Measurements from ENCODE around the gene OXCT2.

The OXCT2 gene

DNA sequence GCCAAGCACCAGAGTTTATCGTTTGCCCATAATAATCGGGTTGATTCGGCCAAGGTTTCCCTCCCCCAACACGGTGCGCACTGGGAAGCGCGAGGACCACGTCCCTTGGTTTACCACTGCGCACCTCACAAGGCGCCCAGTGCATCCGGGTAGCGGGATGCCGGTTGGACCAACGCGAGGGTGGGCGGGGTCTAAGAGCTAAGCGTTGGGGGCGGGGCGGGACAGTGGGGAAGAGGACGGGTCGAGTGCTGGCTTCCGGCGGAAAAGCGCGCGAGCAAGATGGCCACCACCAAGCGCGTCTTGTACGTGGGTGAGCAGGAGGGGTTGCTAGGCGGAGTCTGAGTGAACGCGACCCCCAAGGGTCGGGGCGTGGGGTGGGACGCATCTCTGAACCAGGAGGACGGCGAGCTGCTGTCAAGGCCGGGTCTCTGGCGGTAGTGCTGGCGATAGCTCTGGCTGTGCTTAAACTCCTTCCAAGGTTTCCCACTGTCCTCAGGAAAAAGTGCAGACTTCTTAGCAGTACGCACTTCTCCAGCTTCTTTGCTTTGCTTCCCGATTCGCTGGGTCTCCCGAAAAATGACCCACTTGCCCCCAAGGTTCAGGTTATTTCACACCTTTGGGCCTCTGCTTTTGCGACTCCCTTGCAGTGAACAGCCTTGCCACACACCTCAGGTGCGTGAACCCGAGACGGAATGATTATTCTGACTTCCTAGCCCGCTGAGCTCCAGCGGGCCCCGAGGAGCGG, 32.4 kb downstream of the OXCT2 start, which contains the start of gene PPIE:
Gene PPIE, plus strand, starts transcription at position 261 of the 745 bp plus-strand sequence. Its CDS starts 19 bp downstream, at position 280.
- no peak within 1 kb of the TSS for H3K27ac ChIP-seq (ENCODE audit: low read length)

DNA sequence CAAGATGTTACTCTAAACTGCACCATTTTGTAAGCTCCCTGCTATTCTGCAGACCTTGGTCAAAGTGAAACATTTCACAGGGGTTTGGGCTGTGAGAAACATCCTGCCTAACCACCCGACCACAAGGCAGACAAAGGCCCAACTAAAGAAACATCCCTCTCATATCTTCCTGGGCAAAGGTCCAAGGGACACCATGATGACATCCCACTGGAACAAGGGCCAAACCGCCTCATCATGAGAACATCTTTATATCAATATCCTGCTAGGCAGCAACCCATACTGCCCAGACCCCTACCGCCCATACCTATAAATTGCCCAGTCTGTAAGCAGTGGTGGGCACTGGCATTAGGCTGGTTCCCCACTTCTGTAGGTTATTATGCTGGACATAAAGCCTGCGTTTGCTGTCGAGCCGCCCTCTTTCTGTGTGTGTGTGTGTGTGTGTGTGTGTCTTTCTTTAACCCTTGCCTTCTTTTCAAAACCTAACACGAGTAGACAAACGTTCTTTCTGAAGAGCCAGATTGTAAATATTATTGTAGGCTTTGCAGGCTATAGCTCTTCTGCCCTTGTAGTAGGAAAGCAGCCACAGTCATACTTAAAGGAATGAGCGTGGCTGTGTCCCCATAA, 33.5 kb downstream of the OXCT2 start:
- Histone ChIP-seq H3K9me3 (ENCODE audit: insufficient read depth, low read depth, low read length) (no peaks in the 10 kb centered on the region), H3K27me3 (ENCODE audit: insufficient read depth, low read length) (peaks cover 56% of the 10 kb centered on the region), H3K36me3 (ENCODE audit: insufficient read depth, low read depth, low read length) (peaks cover 26% of the 10 kb centered on the region), H3K9ac (ENCODE audit: low read depth, low read length) (no peak overlapping the region), H3K4me1 (ENCODE audit: insufficient read depth, low read length) (peaks cover 5% of the 10 kb centered on the region), H3K4me3 (ENCODE audit: low read length) (no peak overlapping the region), H3K27ac (ENCODE audit: low read length) (no peak overlapping the region)

More for the DNA sequence above, 32.4 kb downstream of the OXCT2 start, which contains the start of gene PPIE:
- H3K4me1 ChIP-seq (ENCODE audit: insufficient read depth, low read length): peaks cover 5% of the 10 kb centered on the region
- peak within 1 kb of the TSS; percentile 87 for H3K9ac ChIP-seq (ENCODE audit: low read depth, low read length)
- peak within 1 kb of the TSS; percentile 81 for H3K4me3 ChIP-seq (ENCODE audit: low read length)
- no peaks in the 10 kb centered on the region for H3K9me3 ChIP-seq (ENCODE audit: insufficient read depth, low read depth, low read length)
- peaks cover 45% of the 10 kb centered on the region for H3K27me3 ChIP-seq (ENCODE audit: insufficient read depth, low read length)
- peaks cover 37% of the 10 kb centered on the region for H3K36me3 ChIP-seq (ENCODE audit: insufficient read depth, low read depth, low read length)

DNA sequence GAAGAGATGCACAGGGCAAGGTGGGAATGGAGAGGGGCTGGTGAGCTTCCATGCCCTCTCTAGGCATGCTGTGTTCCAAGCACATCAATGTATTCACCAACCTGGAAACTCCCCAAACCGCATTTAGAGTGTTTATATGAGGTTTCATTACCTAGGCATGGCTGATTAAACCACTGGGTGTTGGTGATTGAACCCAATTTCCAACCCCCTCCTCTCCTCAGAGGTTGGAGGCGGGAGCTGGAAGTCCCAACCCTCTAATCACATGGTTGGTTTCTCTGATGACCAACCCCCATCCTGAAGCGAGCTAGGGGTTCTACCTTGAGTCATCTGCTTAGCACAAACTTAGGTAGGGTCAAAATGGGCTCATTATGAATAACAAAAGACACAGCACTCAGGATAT, 35.4 kb downstream of the OXCT2 start:
- H3K9me3 ChIP-seq (ENCODE audit: insufficient read depth, low read depth, low read length): no peaks in the 10 kb centered on the region
- H3K4me1 ChIP-seq (ENCODE audit: insufficient read depth, low read length): peaks cover 5% of the 10 kb centered on the region
- H3K36me3 ChIP-seq (ENCODE audit: insufficient read depth, low read depth, low read length): peaks cover 6% of the 10 kb centered on the region
- no peak overlapping the region for H3K27ac ChIP-seq (ENCODE audit: low read length)
- no peak overlapping the region for H3K9ac ChIP-seq (ENCODE audit: low read depth, low read length)
- peaks cover 76% of the 10 kb centered on the region for H3K27me3 ChIP-seq (ENCODE audit: insufficient read depth, low read length)
- H3K4me3 ChIP-seq (ENCODE audit: low read length): no peak overlapping the region

DNA sequence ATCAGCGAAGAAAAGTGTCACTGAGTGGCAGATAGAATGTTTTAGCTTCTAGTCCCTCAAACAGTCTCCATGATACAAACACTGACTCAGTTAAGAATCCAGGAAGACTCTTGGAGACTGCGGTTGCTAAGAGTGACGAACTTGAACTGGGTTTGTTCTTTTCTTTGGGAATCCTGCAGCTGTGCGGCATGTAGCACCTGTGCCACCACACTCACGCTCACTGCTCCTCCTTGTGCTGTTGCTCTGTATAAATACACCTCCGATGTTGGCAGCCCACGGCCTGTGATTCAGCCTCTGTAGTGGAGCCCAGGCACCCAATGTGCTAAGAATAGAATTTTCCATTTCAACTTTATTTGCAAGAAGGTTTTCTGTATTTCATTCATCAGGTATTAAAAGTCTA, 38.0 kb downstream of the OXCT2 start:
- Histone ChIP-seq H3K36me3 (ENCODE audit: insufficient read depth, low read depth, low read length) (no peaks in the 10 kb centered on the region), H3K4me3 (ENCODE audit: low read length) (no peak overlapping the region), H3K9ac (ENCODE audit: low read depth, low read length) (no peak overlapping the region), H3K27me3 (ENCODE audit: insufficient read depth, low read length) (peaks cover 99% of the 10 kb centered on the region), H3K9me3 (ENCODE audit: insufficient read depth, low read depth, low read length) (no peaks in the 10 kb centered on the region), H3K27ac (ENCODE audit: low read length) (no peak overlapping the region), H3K4me1 (ENCODE audit: insufficient read depth, low read length) (no peaks in the 10 kb centered on the region)

DNA sequence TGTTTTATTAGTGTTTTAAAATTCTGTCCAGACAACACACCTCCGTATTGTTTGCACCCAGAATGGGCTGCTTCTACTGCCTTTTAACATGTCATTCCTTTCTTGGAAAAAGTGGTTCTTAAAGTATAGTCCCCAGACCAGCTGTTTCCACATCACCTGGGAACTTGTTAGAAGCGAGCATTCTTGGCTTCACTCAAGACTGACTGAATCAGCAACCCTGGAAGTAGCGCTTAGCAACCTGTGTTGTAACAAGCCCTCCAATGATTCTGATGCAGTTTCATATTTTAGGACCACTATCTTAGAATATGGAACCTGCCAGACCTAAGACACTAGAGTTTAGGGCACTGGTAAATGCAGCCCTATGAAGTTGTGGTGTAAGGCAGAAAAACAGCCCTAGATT, 38.4 kb downstream of the OXCT2 start:
- Histone ChIP-seq H3K9me3 (ENCODE audit: insufficient read depth, low read depth, low read length) (no peaks in the 10 kb centered on the region), H3K4me3 (ENCODE audit: low read length) (no peak overlapping the region), H3K4me1 (ENCODE audit: insufficient read depth, low read length) (no peaks in the 10 kb centered on the region), H3K27ac (ENCODE audit: low read length) (no peak overlapping the region), H3K27me3 (ENCODE audit: insufficient read depth, low read length) (peaks cover 99% of the 10 kb centered on the region), H3K9ac (ENCODE audit: low read depth, low read length) (no peak overlapping the region), H3K36me3 (ENCODE audit: insufficient read depth, low read depth, low read length) (no peaks in the 10 kb centered on the region)

DNA sequence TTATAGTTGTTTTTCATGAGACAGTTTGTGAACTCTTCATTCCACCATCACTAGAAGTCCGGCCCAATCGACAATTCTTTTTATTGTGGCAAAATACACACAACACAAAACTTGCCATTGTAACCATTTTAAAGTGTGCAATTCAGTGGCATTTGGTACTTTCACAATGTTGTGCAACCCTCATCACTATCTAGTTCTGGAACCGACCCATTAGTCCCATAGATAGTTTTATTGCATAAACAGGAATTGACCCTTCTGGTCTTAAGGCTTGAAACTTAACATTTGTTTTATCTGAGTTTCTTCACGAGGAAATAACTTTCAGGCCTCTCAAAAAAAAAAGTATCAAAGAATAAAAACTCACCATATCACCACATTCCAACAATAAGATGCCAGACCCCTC, 41.3 kb downstream of the OXCT2 start:
- Histone ChIP-seq H3K9ac (ENCODE audit: low read depth, low read length) (no peak overlapping the region), H3K27me3 (ENCODE audit: insufficient read depth, low read length) (peaks cover 100% of the 10 kb centered on the region), H3K36me3 (ENCODE audit: insufficient read depth, low read depth, low read length) (no peaks in the 10 kb centered on the region), H3K4me1 (ENCODE audit: insufficient read depth, low read length) (no peaks in the 10 kb centered on the region), H3K27ac (ENCODE audit: low read length) (no peak overlapping the region), H3K9me3 (ENCODE audit: insufficient read depth, low read depth, low read length) (no peaks in the 10 kb centered on the region), H3K4me3 (ENCODE audit: low read length) (no peak overlapping the region)

DNA sequence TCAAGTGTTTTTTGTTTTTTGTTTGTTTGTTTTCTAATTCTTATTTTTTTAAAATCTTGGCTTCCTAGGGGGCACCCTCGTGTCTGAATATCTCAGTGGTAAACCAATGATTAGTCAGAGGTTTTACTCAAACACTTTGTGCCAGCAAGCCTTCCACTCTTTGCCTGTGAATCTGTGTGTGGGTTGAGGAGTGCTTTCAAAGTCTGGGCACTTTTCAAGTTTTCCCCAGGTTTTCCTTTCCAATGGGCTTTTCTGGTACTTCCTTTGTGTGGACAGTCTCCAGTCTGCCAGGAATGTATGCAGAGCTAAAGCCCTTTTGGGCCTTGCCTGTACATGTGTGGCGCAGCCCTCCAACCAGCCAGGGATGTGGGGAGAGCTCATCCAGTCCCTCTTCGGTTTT, 42.1 kb downstream of the OXCT2 start:
- Histone ChIP-seq H3K4me3 (ENCODE audit: low read length) (no peak overlapping the region), H3K36me3 (ENCODE audit: insufficient read depth, low read depth, low read length) (no peaks in the 10 kb centered on the region), H3K27me3 (ENCODE audit: insufficient read depth, low read length) (peaks cover 100% of the 10 kb centered on the region), H3K27ac (ENCODE audit: low read length) (no peak overlapping the region), H3K9me3 (ENCODE audit: insufficient read depth, low read depth, low read length) (no peaks in the 10 kb centered on the region), H3K9ac (ENCODE audit: low read depth, low read length) (no peak overlapping the region), H3K4me1 (ENCODE audit: insufficient read depth, low read length) (no peaks in the 10 kb centered on the region)

DNA sequence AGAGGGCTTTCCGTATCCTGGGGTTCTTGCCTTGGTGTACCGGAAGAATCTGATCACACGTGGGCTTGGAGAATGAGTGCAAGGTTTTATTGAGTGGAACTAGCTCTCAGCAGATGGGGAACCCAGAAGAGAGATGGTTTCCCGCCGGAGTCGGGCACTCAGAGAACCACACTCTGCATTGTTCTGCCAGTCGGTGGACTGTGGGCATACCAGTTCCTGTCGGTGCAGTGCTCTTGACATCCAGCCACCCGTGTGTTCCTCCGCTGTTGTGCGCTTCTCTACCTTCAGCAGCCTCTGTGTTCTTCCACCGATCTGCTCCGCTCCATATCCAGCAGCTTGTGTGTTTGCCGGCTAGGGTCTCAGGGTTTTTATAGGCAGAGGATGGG, 43.2 kb downstream of the OXCT2 start:
- Histone ChIP-seq H3K4me3 (ENCODE audit: low read length) (no peak overlapping the region), H3K9me3 (ENCODE audit: insufficient read depth, low read depth, low read length) (no peaks in the 10 kb centered on the region), H3K27me3 (ENCODE audit: insufficient read depth, low read length) (peaks cover 99% of the 10 kb centered on the region), H3K27ac (ENCODE audit: low read length) (no peak overlapping the region), H3K4me1 (ENCODE audit: insufficient read depth, low read length) (no peaks in the 10 kb centered on the region), H3K9ac (ENCODE audit: low read depth, low read length) (no peak overlapping the region), H3K36me3 (ENCODE audit: insufficient read depth, low read depth, low read length) (no peaks in the 10 kb centered on the region)

DNA sequence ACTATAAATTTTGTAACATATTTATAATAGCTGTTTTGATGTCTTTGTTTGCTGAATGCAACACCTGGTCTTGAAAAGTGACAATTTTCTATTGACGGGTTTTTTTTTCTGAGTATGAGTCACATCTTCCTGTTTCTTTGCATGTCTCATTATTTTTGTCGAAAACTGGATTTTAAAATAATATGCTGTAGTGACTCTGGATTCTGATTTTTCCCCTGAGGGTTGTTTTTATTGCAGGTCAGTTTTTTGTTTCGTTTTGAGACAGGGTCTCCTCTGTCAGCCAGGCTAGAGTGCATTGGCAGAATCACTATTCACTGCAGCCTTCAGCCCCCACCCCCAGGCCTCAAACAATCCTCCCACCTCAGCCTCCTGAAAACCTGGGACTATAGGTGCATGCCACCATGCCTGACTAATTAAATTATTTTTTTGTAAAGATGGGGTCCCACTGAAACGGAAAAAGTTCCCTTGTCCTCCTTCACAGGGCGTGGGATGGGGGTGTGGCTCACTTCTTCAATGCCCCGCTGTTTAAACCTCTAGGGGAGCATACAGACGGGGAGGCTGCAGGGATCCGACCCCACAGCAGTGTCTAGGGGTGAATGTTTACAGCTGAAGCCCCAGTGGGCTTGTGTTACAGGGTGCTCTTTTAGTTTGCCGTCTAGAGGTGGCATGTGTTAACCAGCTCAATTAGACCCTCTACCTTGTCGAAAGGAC, 43.8 kb downstream of the OXCT2 start:
- Histone ChIP-seq H3K4me3 (ENCODE audit: low read length) (no peak overlapping the region), H3K4me1 (ENCODE audit: insufficient read depth, low read length) (no peaks in the 10 kb centered on the region), H3K36me3 (ENCODE audit: insufficient read depth, low read depth, low read length) (no peaks in the 10 kb centered on the region), H3K9ac (ENCODE audit: low read depth, low read length) (no peak overlapping the region), H3K27me3 (ENCODE audit: insufficient read depth, low read length) (peaks cover 99% of the 10 kb centered on the region), H3K27ac (ENCODE audit: low read length) (no peak overlapping the region), H3K9me3 (ENCODE audit: insufficient read depth, low read depth, low read length) (no peaks in the 10 kb centered on the region)

DNA sequence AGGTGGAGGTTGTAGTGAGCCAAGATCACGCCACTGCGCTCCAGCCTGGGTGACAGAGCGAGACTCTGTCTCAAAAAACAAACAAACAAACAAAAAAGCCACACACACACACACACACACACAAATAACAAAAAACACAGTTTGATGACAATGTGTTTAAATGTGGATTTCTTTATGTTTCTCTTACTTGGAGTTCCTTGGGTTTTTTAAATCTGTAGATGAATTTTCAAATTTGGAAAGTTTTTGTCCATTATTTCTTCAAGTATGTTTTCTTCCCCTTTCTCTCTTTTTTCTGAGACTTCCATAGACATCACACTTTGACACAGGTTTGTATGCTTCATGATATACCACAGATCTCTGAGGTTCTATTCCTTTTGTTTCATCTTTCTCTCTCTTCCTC, 44.5 kb downstream of the OXCT2 start:
- H3K9ac ChIP-seq (ENCODE audit: low read depth, low read length): no peak overlapping the region
- H3K4me1 ChIP-seq (ENCODE audit: insufficient read depth, low read length): no peaks in the 10 kb centered on the region
- H3K36me3 ChIP-seq (ENCODE audit: insufficient read depth, low read depth, low read length): no peaks in the 10 kb centered on the region
- H3K4me3 ChIP-seq (ENCODE audit: low read length): no peak overlapping the region
- no peak overlapping the region for H3K27ac ChIP-seq (ENCODE audit: low read length)
- H3K27me3 ChIP-seq (ENCODE audit: insufficient read depth, low read length): peaks cover 99% of the 10 kb centered on the region
- H3K9me3 ChIP-seq (ENCODE audit: insufficient read depth, low read depth, low read length): no peaks in the 10 kb centered on the region

DNA sequence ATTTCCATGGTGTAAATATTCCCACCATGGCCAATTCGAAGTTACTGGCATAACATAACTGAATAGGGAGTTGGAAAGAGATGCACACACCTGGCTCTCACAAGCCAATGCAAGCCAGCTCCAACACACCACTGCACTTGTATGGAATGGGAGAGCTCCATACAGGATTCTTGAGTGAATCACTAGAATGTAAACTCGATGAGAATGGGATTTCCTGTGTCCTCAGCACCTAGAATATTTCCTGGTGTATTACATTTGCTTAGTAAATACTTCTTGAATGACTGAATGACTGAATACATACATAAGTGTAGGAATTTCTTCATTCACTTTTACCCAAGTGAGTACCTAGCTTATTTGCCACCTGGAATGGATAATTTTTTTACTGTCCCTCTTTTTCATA, 48.7 kb downstream of the OXCT2 start:
- Histone ChIP-seq H3K27ac (ENCODE audit: low read length) (no peak overlapping the region), H3K36me3 (ENCODE audit: insufficient read depth, low read depth, low read length) (no peaks in the 10 kb centered on the region), H3K4me3 (ENCODE audit: low read length) (no peak overlapping the region), H3K9ac (ENCODE audit: low read depth, low read length) (no peak overlapping the region), H3K27me3 (ENCODE audit: insufficient read depth, low read length) (peaks cover 98% of the 10 kb centered on the region), H3K4me1 (ENCODE audit: insufficient read depth, low read length) (no peaks in the 10 kb centered on the region), H3K9me3 (ENCODE audit: insufficient read depth, low read depth, low read length) (no peaks in the 10 kb centered on the region)

DNA sequence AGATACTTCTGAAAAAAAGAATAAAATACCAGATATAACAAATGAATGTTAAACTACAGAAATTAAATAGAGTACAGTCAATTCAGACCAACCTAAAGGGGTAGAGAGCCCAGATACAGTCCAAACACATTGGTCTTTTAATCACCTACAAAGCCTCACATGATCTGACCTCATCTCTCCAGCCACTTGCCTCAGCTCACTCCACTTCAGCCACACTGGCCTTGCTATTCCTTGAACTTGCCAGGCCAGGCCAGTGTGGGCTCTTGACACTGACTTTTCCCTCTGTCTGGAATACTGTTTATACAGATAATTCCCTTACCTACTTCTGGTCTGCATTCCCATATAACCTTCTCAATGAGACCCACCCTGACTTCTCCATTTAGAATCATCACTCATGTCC, 49.5 kb downstream of the OXCT2 start:
- Histone ChIP-seq H3K9me3 (ENCODE audit: insufficient read depth, low read depth, low read length) (no peaks in the 10 kb centered on the region), H3K4me1 (ENCODE audit: insufficient read depth, low read length) (no peaks in the 10 kb centered on the region)

More for the DNA sequence above, 49.5 kb downstream of the OXCT2 start:
- Histone ChIP-seq H3K27ac (ENCODE audit: low read length) (no peak overlapping the region), H3K4me3 (ENCODE audit: low read length) (no peak overlapping the region), H3K27me3 (ENCODE audit: insufficient read depth, low read length) (peaks cover 98% of the 10 kb centered on the region), H3K36me3 (ENCODE audit: insufficient read depth, low read depth, low read length) (no peaks in the 10 kb centered on the region), H3K9ac (ENCODE audit: low read depth, low read length) (no peak overlapping the region)
